Mesenchymal stem cell (in vitro differentiated cells and primary cell): ENCODE results near the gene LDAH. TPM values are rescaled to one million over a fixed set of nuclear protein-coding genes. Genes with fewer than 3 reads are reported as not detected.
A peak's percentile ranks its signal among the peaks of the same experiment; 100 is the strongest.

Experiments
- DNase-seq: peaks from one replicate; pipeline ENCODE4 v3.0.0-alpha.2; 2013
- H2AFZ ChIP-seq: one replicate; pipeline ENCODE4 v1.6.1; 2013; ENCODE audit warnings: low read depth, mild to moderate bottlenecking, control low read depth, inconsistent platforms, low read length, moderate library complexity
- H2AK5ac ChIP-seq: 2 replicates; pipeline ENCODE4 v1.6.1; 2013; ENCODE audit warnings: low read length, moderate library complexity, mild to moderate bottlenecking, inconsistent platforms; ENCODE audit not compliant: severe bottlenecking
- H2BK120ac ChIP-seq: one replicate; pipeline ENCODE4 v1.6.1; 2013; ENCODE audit warnings: low read depth, mild to moderate bottlenecking, inconsistent platforms, low read length, moderate library complexity
- H2BK12ac ChIP-seq, 2 experiments: one replicate each; pipeline ENCODE4 v1.6.1; 2013; ENCODE audit warnings: inconsistent platforms in 2 of 2, low read length in 2 of 2, mild to moderate bottlenecking in 2 of 2, moderate library complexity in 2 of 2, control low read depth in 1 of 2
- H2BK15ac ChIP-seq: one replicate; pipeline ENCODE4 v1.6.1; 2013; ENCODE audit warnings: mild to moderate bottlenecking, low read depth, inconsistent platforms; ENCODE audit not compliant: poor library complexity, severe bottlenecking
- H2BK5ac ChIP-seq: 2 replicates; pipeline ENCODE4 v1.6.1; 2013; ENCODE audit warnings: low read depth, mild to moderate bottlenecking, low read length, control low read depth, inconsistent platforms; ENCODE audit not compliant: poor library complexity, severe bottlenecking
- H3K14ac ChIP-seq, 2 experiments: one replicate each; pipeline ENCODE4 v1.6.1; 2013; ENCODE audit warnings: inconsistent platforms in 2 of 2, low read length in 2 of 2, control low read depth in 1 of 2, mild to moderate bottlenecking in 1 of 2, moderate library complexity in 1 of 2
- H3K18ac ChIP-seq, 2 experiments: one replicate each; pipeline ENCODE4 v1.6.1; 2013; ENCODE audit warnings: inconsistent platforms in 2 of 2, low read length in 2 of 2, control low read depth in 1 of 2, low read depth in 1 of 2, mild to moderate bottlenecking in 1 of 2
- H3K23ac ChIP-seq, 2 experiments: one replicate each; pipeline ENCODE4 v1.6.1; 2013; ENCODE audit warnings: inconsistent platforms in 2 of 2, low read length in 2 of 2, mild to moderate bottlenecking in 2 of 2, moderate library complexity in 2 of 2, control low read depth in 1 of 2
- H3K27ac ChIP-seq: 2 replicates; pipeline ENCODE4 v1.5.1; 2013; ENCODE audit warnings: mild to moderate bottlenecking, moderate library complexity, low read length, control low read depth, inconsistent platforms; ENCODE audit not compliant: poor library complexity, severe bottlenecking
- H3K27me3 ChIP-seq, 2 experiments: 2 replicates each; pipeline versions ENCODE4 v1.6.1 to v1.7.0; 2013; ENCODE audit warnings: low read length in 2 of 2, mild to moderate bottlenecking in 2 of 2, moderate library complexity in 2 of 2, control low read depth in 1 of 2, inconsistent platforms in 1 of 2; ENCODE audit not compliant: control insufficient read depth in 1 of 2, insufficient read depth in 1 of 2
- H3K36me3 ChIP-seq, 2 experiments: 2 replicates each; pipeline versions ENCODE4 v1.6.1 to v1.7.0; 2013; ENCODE audit warnings: low read length in 2 of 2, control low read depth in 1 of 2, inconsistent platforms in 1 of 2, low read depth in 1 of 2, mild to moderate bottlenecking in 1 of 2; ENCODE audit not compliant: insufficient read depth in 2 of 2, control insufficient read depth in 1 of 2
- H3K4ac ChIP-seq, 2 experiments: one replicate each; pipeline ENCODE4 v1.6.1; 2013; ENCODE audit warnings: inconsistent platforms in 2 of 2, low read length in 2 of 2, mild to moderate bottlenecking in 2 of 2, moderate library complexity in 2 of 2, control low read depth in 1 of 2, low read depth in 1 of 2
- H3K4me1 ChIP-seq: 2 replicates; pipeline ENCODE4 v1.6.1; 2013; ENCODE audit warnings: low read depth, low read length, control low read depth; ENCODE audit not compliant: control insufficient read depth, insufficient read depth
- H3K4me2 ChIP-seq: 2 replicates; pipeline ENCODE4 v1.6.1; 2013; ENCODE audit warnings: low read length, mild to moderate bottlenecking, inconsistent platforms; ENCODE audit not compliant: poor library complexity, severe bottlenecking
- H3K4me3 ChIP-seq, 2 experiments: 2 replicates each; pipeline versions ENCODE4 v1.5.1 to v1.7.0; 2013; ENCODE audit warnings: low read length in 2 of 2, mild to moderate bottlenecking in 2 of 2, control low read depth in 1 of 2, low read depth in 1 of 2; ENCODE audit not compliant: insufficient read depth in 1 of 2
- H3K79me1 ChIP-seq: replicated peaks from 2 replicates; pipeline ENCODE4 v1.6.1; 2013; ENCODE audit warnings: mild to moderate bottlenecking, control low read depth, low read length, inconsistent platforms; ENCODE audit not compliant: poor library complexity, severe bottlenecking
- H3K9ac ChIP-seq: 2 replicates; pipeline ENCODE4 v1.7.0; 2013; ENCODE audit warnings: mild to moderate bottlenecking, low read length, moderate library complexity
- H3K9me3 ChIP-seq: 2 replicates; pipeline ENCODE4 v1.7.0; 2013; ENCODE audit warnings: mild to moderate bottlenecking, low read length; ENCODE audit not compliant: control insufficient read depth
- H4K8ac ChIP-seq: one replicate; pipeline ENCODE4 v1.6.1; 2013; ENCODE audit warnings: inconsistent platforms, mild to moderate bottlenecking, low read length, moderate library complexity
- H4K91ac ChIP-seq: one replicate; pipeline ENCODE4 v1.6.1; 2013; ENCODE audit warnings: mild to moderate bottlenecking, low read length, inconsistent platforms
- WGBS: methylation state at CpG from one replicate; pipeline ENCODE4 v1.1.7; 2013; ENCODE audit warnings: mixed read lengths; 5-methylcytosine and 5-hydroxymethylcytosine counted together
- polyA plus RNA-seq, 2 experiments: library from polyadenylated mRNA; stranded (reverse); fragments of 200-250 nt; gene quantifications; one replicate each; pipeline ENCODE4 v1.2.3, GENCODE V29; 2013

The LDAH gene
- 19.7 TPM for polyA plus RNA-seq (2013, experiment 1 of 2)
- 22.3 TPM for polyA plus RNA-seq (2013, experiment 2 of 2)

- Histone ChIP-seq H3K23ac (no peak within 1 kb of the TSS), H2BK15ac (no peak within 1 kb of the TSS), H2AK5ac (no peak within 1 kb of the TSS), H4K8ac (peak within 1 kb of the TSS; percentile 92), H2AFZ (peak within 1 kb of the TSS; percentile 79), H3K27ac (peak within 1 kb of the TSS; percentile 89), H3K4me2 (peak within 1 kb of the TSS; percentile 88), H3K4me3 (peak within 1 kb of the TSS; percentile 71 to 97), H3K27me3 (no peaks in the 10 kb centered on the region), H2BK12ac (no peak within 1 kb of the TSS), H3K79me1 (peaks cover under 1% of the 10 kb centered on the region), H3K36me3 (no peaks in the 10 kb centered on the region), H3K14ac (peak within 1 kb of the TSS in 1 of 2 experiments; percentile 94), H3K9me3 (no peaks in the 10 kb centered on the region), H2BK120ac (peak within 1 kb of the TSS; percentile 82), H3K18ac (peak within 1 kb of the TSS; percentile 81 to 93), H3K4ac (peak within 1 kb of the TSS; percentile 9 to 92), H2BK5ac (peak within 1 kb of the TSS; percentile 1), H3K9ac (peak within 1 kb of the TSS; percentile 99), H4K91ac (peak within 1 kb of the TSS; percentile 71), H3K4me1 (no peaks in the 10 kb centered on the region)
- whole genome bisulfite sequencing = under 1% methylated on average over 44 of the region's 46 CpGs
- DNase-seq = peak; percentile 90
These were observed at the start of gene LDAH for GRCh38 chr2:20822535-20823490. Gene LDAH (minus strand): TSS chr2:20823101. CDS start chr2:20801463, 21,638 bp downstream.

GRCh38 chr2:20868377-20868776 is 45.5 kb upstream of the LDAH start:
- Histone ChIP-seq H3K79me1 (no peaks in the 10 kb centered on the region), H2AFZ (no peak overlapping the region), H3K9ac (no peak overlapping the region), H3K23ac (no peak overlapping the region), H2AK5ac (no peak overlapping the region), H3K4me3 (no peak overlapping the region), H3K36me3 (no peaks in the 10 kb centered on the region), H3K9me3 (no peaks in the 10 kb centered on the region), H3K27me3 (peaks cover 0 to 9% of the 10 kb centered on the region in 2 experiments), H3K4me2 (no peak overlapping the region), H3K4me1 (no peaks in the 10 kb centered on the region), H4K8ac (no peak overlapping the region), H3K14ac (no peak overlapping the region), H2BK5ac (no peak overlapping the region), H2BK12ac (no peak overlapping the region), H2BK120ac (no peak overlapping the region), H4K91ac (no peak overlapping the region), H3K27ac (no peak overlapping the region), H3K4ac (no peak overlapping the region), H3K18ac (no peak overlapping the region), H2BK15ac (no peak overlapping the region)
- DNase-seq = no peak
- WGBS = 14% methylated on average over 2 of the region's 2 CpGs

- Histone ChIP-seq H3K4me2 (no peak overlapping the region), H2BK120ac (no peak overlapping the region), H2BK5ac (no peak overlapping the region), H2AK5ac (no peak overlapping the region), H3K18ac (no peak overlapping the region), H3K23ac (no peak overlapping the region), H3K4me3 (no peak overlapping the region), H3K27ac (no peak overlapping the region), H2BK15ac (no peak overlapping the region), H4K8ac (no peak overlapping the region), H3K9ac (no peak overlapping the region), H3K14ac (no peak overlapping the region), H4K91ac (no peak overlapping the region), H3K9me3 (no peaks in the 10 kb centered on the region), H3K4me1 (no peaks in the 10 kb centered on the region), H3K27me3 (peaks cover 0 to 10% of the 10 kb centered on the region in 2 experiments), H3K4ac (no peak overlapping the region), H3K79me1 (no peaks in the 10 kb centered on the region), H2AFZ (no peak overlapping the region), H2BK12ac (no peak overlapping the region), H3K36me3 (no peaks in the 10 kb centered on the region)
- WGBS = 83% methylated on average over 4 of the region's 6 CpGs
- DNase-seq = no peak
These were observed 39.9 kb upstream of the LDAH start for GRCh38 chr2:20862850-20863249.

GRCh38 chr2:20855456-20855855 is 32.6 kb upstream of the LDAH start:
- Histone ChIP-seq H4K8ac (no peak overlapping the region), H3K27ac (no peak overlapping the region), H2AFZ (no peak overlapping the region), H2BK120ac (no peak overlapping the region), H3K4me3 (no peak overlapping the region), H2AK5ac (no peak overlapping the region), H2BK15ac (no peak overlapping the region), H3K36me3 (no peaks in the 10 kb centered on the region), H3K4me1 (no peaks in the 10 kb centered on the region), H3K23ac (no peak overlapping the region), H3K4ac (no peak overlapping the region), H3K9ac (no peak overlapping the region), H3K14ac (no peak overlapping the region), H2BK12ac (no peak overlapping the region), H3K79me1 (no peaks in the 10 kb centered on the region), H3K27me3 (peaks cover 2 to 16% of the 10 kb centered on the region in 2 experiments), H3K9me3 (no peaks in the 10 kb centered on the region), H3K4me2 (no peak overlapping the region), H4K91ac (no peak overlapping the region), H2BK5ac (no peak overlapping the region), H3K18ac (no peak overlapping the region)
- DNase-seq = no peak
- WGBS = 87% methylated on average over 4 of the region's 4 CpGs
